HG02623 (cell line): ENCODE measurements around the gene MPHOSPH10.
"Not testable (repeated sequence)": the region's sequence is repeated elsewhere in the genome, so short reads cannot be mapped to it uniquely, and the experiment has no call there.

Experiments used
- ATAC-seq: cut with Tn5 transposase; IDR thresholded peaks from one replicate; pipeline ENCODE4 v1.9.1; 2021; ENCODE audit warnings: moderate library complexity; ENCODE audit not compliant: unreplicated experiment

Gene MPHOSPH10

GRCh38 chr2:71122387-71123298, 7.8 kb upstream of the MPHOSPH10 start:
- no peak for ATAC-seq

DNA sequence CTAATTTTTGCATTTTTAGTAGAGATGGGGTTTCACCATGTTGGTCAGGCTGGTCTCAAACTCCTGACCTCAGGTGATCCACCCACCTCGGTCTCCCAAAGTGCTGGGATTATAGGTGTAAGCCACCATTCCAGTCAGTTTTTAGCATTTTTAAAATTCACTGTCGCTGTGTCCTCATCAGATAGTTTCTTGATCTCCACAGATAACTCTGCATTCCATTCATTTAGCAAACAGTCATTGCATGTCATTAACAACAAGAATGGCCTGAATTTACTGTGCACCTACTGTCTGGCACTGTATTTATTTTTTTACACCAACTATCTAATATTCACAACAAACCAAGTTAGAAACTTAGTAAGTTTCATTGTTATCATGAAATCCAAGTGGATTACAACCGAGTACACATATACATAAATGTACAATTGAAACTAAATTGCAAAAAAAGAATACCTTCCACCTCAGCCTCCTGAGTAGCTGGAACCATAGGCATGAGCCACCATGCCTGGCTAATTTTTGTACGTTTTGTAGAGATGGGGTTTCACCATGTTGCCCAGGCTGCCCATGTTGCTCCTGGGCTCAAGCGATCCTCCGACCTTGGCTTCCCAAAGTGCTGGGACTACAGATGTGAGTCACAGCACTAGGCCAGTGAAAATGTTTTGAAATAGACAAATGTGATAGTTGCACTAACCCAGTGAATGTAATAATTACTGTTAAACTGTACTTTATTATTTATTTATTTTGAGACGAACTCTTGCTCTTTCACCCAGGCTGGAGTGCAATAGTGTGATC, 4.7 kb upstream of the MPHOSPH10 start:
- no peak for ATAC-seq

DNA sequence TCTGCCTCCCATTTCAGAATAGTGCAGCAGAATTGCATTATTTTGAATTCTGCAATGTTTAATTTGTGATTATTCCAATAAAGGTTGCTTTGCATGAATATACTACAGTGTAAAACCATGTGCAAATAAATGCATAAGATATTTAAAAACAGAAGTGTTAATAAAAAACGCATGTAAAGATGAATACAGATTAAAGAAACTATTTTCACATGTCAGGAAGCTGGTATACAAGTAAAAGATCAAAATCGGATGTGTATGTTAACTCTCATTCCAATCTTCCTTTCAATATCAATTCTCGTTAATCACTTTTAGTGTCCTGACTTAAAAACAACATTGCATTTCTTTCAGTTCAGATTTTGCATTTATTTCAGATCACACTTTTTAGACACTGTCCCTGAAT, 3.5 kb upstream of the MPHOSPH10 start:
- no peak for ATAC-seq

- ATAC-seq = no peak
These were observed 1.1 kb upstream of the MPHOSPH10 start for GRCh38 chr2:71129114-71129901.

GRCh38 chr2:71129902-71130151, 607 bp upstream of the MPHOSPH10 start:
- peak; percentile 36 for ATAC-seq

DNA sequence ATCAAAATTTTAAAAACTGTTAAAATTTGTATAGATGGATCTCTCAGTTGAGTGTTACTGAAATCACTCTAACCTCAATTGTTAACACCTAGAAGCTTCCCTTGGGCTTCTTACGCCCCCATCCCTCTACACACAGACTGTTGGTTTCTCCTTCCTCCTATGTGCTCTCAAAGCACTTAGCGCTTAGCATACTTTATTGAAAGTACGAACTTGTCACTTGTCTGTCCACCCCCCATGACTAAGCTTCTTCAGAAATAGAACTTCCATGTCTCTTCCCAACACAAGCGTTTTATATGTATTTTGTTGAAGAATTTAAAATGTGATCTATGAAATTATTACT, 441 bp downstream of the MPHOSPH10 start:
- ATAC-seq = no peak

DNA sequence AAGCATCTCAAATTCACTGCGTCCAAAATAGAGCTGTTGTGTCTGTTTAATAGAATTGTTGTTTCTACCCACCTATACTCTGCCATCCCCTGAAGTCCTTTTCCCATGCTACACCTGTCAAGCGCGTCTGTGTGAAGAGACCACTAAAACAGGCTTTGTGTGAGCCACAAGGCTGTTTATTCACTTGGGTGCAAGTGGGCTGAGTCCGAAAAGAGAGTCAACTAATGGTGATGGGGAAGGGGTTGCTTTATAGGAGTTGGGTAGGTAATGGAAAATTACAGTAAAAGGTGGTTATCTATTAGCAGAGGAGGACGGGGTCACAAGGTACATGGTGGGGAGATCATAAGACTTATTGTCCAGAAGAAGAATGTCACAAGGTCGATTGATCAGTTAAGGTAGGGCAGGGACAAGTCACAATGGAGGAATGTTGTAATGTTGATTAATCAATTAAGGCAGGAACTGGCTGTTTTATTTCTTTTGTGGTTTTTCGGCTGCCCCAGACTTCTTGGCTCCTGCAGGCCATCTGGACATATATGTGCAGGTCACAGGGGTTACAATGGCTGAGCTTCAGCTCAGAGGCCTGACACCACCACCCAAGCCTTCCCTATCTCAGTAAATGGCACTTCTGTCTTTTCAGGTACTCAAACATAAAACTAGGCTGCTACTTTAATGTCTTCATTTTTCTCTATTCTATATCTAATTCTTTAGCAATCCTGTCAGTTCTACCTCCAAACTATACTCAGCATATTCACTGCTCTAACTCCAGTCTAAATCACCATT, 1.1 kb downstream of the MPHOSPH10 start:
- not testable (repeated sequence) for ATAC-seq

GRCh38 chr2:71133603-71134002, 3.2 kb downstream of the MPHOSPH10 start:
- no peak for ATAC-seq

- ATAC-seq = no peak
These were observed 5.7 kb downstream of the MPHOSPH10 start for GRCh38 chr2:71136174-71136573.

DNA sequence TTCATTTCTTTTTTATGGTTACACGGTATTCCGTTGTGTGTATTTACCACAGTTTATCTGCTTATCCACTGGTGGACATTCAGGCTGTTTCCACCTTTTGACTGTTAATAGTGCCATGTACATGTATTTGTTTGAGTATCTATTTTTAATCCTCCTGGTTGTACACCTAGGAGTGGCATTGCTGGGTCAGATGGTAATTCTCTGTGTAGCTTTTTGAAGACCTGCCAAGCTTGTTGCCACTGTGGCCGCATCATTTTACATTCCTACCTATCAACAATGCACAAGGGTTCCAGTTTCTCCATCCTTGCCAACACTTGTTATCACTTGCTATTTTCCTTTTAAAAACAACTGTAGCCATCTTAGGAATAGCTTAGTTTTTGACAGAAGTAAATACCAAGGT, 13.3 kb downstream of the MPHOSPH10 start:
- no peak for ATAC-seq

GRCh38 chr2:71148506-71149063, 18.2 kb downstream of the MPHOSPH10 start:
- ATAC-seq = no peak

- no peak for ATAC-seq
These were observed 19.8 kb downstream of the MPHOSPH10 start for GRCh38 chr2:71150082-71150816.

- ATAC-seq = no peak
These were observed 21.2 kb downstream of the MPHOSPH10 start for GRCh38 chr2:71151620-71152019.

DNA sequence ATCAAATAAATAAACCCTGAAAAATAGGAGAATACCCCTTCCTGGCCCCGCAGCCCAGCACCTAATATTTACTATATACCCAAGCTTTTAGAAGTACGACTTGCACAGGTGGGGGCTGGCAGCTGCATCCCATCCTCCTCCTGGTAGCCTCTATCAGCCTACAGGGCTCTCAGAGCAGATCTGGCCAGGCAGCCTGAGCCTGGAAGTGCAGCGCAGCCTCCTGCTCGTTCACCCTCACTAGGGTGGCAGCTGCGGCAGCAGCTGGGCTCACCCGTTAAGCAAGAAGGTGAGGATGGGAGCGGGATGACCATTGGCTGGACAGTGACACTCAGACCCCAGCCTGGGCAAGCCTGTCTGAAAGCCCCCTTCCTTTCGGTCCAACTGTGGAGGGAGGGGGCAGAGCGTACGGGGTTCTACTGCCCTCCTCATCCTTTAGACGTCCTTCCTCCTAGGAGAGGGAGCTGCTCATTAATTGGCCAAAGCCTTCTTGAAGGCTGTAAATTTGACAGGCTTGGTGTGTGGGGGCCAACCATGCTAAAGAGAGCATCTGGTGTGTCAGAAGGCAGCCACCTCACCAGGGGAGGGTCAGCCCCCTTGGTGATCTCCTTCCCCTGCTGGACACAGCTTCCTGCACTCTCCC, 23.3 kb downstream of the MPHOSPH10 start:
- ATAC-seq = no peak

DNA sequence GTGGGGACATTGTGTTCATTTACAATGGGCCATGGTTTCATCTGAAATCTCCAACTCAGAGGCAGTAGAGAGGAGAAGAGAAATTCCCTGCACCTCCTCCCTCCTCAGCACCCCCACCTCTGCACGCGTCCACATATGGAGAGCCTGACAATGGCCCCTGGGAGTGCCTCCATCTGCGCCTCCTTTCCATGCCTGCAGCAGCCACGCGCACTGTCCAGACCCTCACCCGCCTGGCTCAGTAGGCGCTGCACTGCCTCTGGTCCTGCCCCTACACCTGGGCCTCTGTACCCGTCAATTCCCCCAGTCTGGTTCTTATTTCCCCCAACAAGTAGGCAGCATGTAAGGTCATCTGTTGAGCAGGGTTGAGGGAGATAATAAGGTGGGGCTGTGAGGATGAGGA, 23.8 kb downstream of the MPHOSPH10 start:
- ATAC-seq = no peak

GRCh38 chr2:71154798-71155197, 24.4 kb downstream of the MPHOSPH10 start:
- ATAC-seq = peak; percentile 65

GRCh38 chr2:71155846-71156245, 25.4 kb downstream of the MPHOSPH10 start:
- ATAC-seq = no peak

DNA sequence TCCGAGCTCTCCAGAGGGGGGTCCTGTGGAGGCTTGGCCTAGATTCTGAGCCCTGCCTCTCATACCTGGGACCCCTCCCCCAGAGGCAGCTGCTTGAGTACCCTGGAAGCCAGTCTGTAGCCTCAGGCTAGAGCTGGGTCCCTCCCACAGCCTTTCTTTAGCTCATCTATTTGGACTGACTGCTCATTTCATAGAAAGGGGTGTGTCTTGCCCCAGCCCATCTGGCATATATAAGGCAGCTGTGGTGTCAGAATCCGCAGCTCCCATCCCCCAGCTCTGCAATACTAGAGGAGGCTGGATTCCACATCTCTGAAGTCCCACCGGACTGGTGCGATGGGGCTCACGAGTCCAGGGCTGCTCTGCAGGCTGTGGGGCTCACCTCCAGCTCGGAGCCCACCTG, 26.1 kb downstream of the MPHOSPH10 start:
- no peak for ATAC-seq

GRCh38 chr2:71157124-71157793, 26.8 kb downstream of the MPHOSPH10 start:
- ATAC-seq = no peak
